Measurements from ENCODE around the gene ZSWIM3. TPM values are rescaled to one million over a fixed set of nuclear protein-coding genes. Genes with fewer than 3 reads are reported as not detected.

The ZSWIM3 gene
- total and polyA plus RNA-seq, 2 of the 13 experiments (the other 11 are each of a cell fraction or from before 2014, with no cell fraction given): 5.2 to 5.8 TPM

DNA sequence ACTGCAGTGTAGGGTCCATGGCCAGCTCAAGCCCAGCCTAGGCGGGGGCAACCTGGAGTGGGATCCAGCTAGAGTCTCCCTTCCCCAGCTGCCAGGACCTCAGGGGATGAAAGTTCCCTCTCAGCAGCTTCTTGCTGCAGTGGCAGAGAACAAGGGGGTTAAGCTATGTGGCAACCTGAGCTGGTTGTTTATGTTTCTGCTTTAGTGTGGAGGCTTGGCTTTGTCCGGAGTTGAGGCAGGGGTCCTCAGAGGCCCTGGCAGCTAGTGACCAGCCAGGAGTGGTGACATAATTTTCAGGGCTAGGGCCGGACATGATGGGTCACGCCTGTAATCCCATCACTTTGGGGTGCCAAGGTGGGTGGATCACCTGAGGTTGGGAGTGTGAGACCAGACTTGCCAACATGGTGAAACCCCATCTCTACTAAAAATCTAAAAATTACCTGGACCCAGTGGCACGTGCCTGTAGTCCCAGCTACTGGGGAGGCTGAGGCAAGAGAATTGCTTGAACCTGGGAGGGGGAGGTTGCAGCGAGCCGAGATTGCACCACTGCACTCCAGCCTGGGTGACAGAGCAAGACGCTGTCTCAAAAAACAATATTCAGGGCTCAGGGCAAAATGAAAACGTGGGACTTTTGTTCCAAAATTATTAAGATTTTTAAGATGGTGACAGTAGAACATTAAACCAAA is 68.5 kb downstream of the ZSWIM3 start (continued):
- TF ChIP-seq, protein P1, sequence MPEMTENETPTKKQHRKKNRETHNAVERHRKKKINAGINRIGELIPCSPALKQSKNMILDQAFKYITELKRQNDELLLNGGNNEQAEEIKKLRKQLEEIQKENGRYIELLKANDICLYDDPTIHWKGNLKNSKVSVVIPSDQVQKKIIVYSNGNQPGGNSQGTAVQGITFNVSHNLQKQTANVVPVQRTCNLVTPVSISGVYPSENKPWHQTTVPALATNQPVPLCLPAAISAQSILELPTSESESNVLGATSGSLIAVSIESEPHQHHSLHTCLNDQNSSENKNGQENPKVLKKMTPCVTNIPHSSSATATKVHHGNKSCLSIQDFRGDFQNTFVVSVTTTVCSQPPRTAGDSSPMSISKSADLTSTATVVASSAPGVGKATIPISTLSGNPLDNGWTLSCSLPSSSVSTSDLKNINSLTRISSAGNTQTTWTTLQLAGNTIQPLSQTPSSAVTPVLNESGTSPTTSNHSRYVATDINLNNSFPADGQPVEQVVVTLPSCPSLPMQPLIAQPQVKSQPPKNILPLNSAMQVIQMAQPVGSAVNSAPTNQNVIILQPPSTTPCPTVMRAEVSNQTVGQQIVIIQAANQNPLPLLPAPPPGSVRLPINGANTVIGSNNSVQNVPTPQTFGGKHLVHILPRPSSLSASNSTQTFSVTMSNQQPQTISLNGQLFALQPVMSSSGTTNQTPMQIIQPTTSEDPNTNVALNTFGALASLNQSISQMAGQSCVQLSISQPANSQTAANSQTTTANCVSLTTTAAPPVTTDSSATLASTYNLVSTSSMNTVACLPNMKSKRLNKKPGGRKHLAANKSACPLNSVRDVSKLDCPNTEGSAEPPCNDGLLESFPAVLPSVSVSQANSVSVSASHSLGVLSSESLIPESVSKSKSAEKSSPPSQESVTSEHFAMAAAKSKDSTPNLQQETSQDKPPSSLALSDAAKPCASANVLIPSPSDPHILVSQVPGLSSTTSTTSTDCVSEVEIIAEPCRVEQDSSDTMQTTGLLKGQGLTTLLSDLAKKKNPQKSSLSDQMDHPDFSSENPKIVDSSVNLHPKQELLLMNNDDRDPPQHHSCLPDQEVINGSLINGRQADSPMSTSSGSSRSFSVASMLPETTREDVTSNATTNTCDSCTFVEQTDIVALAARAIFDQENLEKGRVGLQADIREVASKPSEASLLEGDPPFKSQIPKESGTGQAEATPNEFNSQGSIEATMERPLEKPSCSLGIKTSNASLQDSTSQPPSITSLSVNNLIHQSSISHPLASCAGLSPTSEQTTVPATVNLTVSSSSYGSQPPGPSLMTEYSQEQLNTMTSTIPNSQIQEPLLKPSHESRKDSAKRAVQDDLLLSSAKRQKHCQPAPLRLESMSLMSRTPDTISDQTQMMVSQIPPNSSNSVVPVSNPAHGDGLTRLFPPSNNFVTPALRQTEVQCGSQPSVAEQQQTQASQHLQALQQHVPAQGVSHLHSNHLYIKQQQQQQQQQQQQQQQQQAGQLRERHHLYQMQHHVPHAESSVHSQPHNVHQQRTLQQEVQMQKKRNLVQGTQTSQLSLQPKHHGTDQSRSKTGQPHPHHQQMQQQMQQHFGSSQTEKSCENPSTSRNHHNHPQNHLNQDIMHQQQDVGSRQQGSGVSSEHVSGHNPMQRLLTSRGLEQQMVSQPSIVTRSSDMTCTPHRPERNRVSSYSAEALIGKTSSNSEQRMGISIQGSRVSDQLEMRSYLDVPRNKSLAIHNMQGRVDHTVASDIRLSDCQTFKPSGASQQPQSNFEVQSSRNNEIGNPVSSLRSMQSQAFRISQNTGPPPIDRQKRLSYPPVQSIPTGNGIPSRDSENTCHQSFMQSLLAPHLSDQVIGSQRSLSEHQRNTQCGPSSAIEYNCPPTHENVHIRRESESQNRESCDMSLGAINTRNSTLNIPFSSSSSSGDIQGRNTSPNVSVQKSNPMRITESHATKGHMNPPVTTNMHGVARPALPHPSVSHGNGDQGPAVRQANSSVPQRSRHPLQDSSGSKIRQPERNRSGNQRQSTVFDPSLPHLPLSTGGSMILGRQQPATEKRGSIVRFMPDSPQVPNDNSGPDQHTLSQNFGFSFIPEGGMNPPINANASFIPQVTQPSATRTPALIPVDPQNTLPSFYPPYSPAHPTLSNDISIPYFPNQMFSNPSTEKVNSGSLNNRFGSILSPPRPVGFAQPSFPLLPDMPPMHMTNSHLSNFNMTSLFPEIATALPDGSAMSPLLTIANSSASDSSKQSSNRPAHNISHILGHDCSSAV (CRISPR knock-in tag; IDR thresholded peaks at IDR 0.05; ENCODE audit: borderline replicate concordance): no peak
- TF ChIP-seq XRCC5 (optimal IDR thresholded peaks at IDR 0.05; ENCODE audit: low read length) (no peak), KDM4B (CRISPR knock-in tag; IDR thresholded peaks at IDR 0.05) (no peak), GLI4 (CRISPR knock-in tag; IDR thresholded peaks at IDR 0.05; ENCODE audit: borderline replicate concordance) (no peak)
- TF ChIP-seq, protein P2, sequence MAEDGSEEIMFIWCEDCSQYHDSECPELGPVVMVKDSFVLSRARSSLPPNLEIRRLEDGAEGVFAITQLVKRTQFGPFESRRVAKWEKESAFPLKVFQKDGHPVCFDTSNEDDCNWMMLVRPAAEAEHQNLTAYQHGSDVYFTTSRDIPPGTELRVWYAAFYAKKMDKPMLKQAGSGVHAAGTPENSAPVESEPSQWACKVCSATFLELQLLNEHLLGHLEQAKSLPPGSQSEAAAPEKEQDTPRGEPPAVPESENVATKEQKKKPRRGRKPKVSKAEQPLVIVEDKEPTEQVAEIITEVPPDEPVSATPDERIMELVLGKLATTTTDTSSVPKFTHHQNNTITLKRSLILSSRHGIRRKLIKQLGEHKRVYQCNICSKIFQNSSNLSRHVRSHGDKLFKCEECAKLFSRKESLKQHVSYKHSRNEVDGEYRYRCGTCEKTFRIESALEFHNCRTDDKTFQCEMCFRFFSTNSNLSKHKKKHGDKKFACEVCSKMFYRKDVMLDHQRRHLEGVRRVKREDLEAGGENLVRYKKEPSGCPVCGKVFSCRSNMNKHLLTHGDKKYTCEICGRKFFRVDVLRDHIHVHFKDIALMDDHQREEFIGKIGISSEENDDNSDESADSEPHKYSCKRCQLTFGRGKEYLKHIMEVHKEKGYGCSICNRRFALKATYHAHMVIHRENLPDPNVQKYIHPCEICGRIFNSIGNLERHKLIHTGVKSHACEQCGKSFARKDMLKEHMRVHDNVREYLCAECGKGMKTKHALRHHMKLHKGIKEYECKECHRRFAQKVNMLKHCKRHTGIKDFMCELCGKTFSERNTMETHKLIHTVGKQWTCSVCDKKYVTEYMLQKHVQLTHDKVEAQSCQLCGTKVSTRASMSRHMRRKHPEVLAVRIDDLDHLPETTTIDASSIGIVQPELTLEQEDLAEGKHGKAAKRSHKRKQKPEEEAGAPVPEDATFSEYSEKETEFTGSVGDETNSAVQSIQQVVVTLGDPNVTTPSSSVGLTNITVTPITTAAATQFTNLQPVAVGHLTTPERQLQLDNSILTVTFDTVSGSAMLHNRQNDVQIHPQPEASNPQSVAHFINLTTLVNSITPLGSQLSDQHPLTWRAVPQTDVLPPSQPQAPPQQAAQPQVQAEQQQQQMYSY (CRISPR knock-in tag; IDR thresholded peaks at IDR 0.05): no peak
- TF ChIP-seq, protein P3, sequence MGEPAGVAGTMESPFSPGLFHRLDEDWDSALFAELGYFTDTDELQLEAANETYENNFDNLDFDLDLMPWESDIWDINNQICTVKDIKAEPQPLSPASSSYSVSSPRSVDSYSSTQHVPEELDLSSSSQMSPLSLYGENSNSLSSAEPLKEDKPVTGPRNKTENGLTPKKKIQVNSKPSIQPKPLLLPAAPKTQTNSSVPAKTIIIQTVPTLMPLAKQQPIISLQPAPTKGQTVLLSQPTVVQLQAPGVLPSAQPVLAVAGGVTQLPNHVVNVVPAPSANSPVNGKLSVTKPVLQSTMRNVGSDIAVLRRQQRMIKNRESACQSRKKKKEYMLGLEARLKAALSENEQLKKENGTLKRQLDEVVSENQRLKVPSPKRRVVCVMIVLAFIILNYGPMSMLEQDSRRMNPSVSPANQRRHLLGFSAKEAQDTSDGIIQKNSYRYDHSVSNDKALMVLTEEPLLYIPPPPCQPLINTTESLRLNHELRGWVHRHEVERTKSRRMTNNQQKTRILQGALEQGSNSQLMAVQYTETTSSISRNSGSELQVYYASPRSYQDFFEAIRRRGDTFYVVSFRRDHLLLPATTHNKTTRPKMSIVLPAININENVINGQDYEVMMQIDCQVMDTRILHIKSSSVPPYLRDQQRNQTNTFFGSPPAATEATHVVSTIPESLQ (CRISPR knock-in tag; conservative IDR thresholded peaks at IDR 0.05): no peak
- TF ChIP-seq, protein P4, sequence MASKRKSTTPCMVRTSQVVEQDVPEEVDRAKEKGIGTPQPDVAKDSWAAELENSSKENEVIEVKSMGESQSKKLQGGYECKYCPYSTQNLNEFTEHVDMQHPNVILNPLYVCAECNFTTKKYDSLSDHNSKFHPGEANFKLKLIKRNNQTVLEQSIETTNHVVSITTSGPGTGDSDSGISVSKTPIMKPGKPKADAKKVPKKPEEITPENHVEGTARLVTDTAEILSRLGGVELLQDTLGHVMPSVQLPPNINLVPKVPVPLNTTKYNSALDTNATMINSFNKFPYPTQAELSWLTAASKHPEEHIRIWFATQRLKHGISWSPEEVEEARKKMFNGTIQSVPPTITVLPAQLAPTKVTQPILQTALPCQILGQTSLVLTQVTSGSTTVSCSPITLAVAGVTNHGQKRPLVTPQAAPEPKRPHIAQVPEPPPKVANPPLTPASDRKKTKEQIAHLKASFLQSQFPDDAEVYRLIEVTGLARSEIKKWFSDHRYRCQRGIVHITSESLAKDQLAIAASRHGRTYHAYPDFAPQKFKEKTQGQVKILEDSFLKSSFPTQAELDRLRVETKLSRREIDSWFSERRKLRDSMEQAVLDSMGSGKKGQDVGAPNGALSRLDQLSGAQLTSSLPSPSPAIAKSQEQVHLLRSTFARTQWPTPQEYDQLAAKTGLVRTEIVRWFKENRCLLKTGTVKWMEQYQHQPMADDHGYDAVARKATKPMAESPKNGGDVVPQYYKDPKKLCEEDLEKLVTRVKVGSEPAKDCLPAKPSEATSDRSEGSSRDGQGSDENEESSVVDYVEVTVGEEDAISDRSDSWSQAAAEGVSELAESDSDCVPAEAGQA (IDR thresholded peaks at IDR 0.05; ENCODE audit: low read depth): 0 out of 2 replicates have a peak, but pooled peaks have one; percentile 46
- TF ChIP-seq, protein P4 (CRISPR knock-in tag; IDR thresholded peaks at IDR 0.05; ENCODE audit: borderline replicate concordance): no peak

Measured in HepG2 (cell line).